ENCODE data around the gene FHAD1. TPM values are rescaled to one million over a fixed set of nuclear protein-coding genes. Genes with fewer than 3 reads are reported as not detected.

The FHAD1 gene
- polyA plus RNA-seq, 2 donors, result 0.04 to 0.16 TPM

- no peak overlapping the region for H3K27ac ChIP-seq (ENCODE audit: low read depth in 2 of 2, low read length in 1 of 2)
- H3K4me1 ChIP-seq (ENCODE audit: control insufficient read depth in 2 of 2, insufficient read depth in 2 of 2, low read length in 1 of 2), result no peaks in the 10 kb centered on the region
- H3K27me3 ChIP-seq (ENCODE audit: control insufficient read depth in 1 of 2, insufficient read depth in 2 of 2, low read length in 2 of 2), result no peaks in the 10 kb centered on the region
- H3K4me3 ChIP-seq (ENCODE audit: low read depth in 1 of 2, low read length in 2 of 2), result no peak overlapping the region
- no peaks in the 10 kb centered on the region for H3K9me3 ChIP-seq (ENCODE audit: control insufficient read depth in 2 of 2, insufficient read depth in 1 of 2, low read depth in 1 of 2, low read length in 1 of 2)
- WGBS, 2 donors, result 69 to 82% methylated on average over 14 of the region's 14 CpGs
- H3K36me3 ChIP-seq (ENCODE audit: control insufficient read depth in 2 of 2, insufficient read depth in 2 of 2, low read length in 1 of 2), result no peaks in the 10 kb centered on the region
Measured at GRCh38 chr1:15322648-15323350, 75.8 kb downstream of the FHAD1 start.

- H3K27me3 ChIP-seq (ENCODE audit: control insufficient read depth in 1 of 2, insufficient read depth in 2 of 2, low read length in 2 of 2), result no peaks in the 10 kb centered on the region
- H3K4me1 ChIP-seq (ENCODE audit: control insufficient read depth in 2 of 2, insufficient read depth in 2 of 2, low read length in 1 of 2), result no peaks in the 10 kb centered on the region
- H3K36me3 ChIP-seq (ENCODE audit: control insufficient read depth in 2 of 2, insufficient read depth in 2 of 2, low read length in 1 of 2), result no peaks in the 10 kb centered on the region
- no peak overlapping the region for H3K27ac ChIP-seq (ENCODE audit: low read depth in 2 of 2, low read length in 1 of 2)
- WGBS, 2 donors, result 41 to 45% methylated on average over 15 of the region's 15 CpGs
- no peak overlapping the region for H3K4me3 ChIP-seq (ENCODE audit: low read depth in 1 of 2, low read length in 2 of 2)
- no peaks in the 10 kb centered on the region for H3K9me3 ChIP-seq (ENCODE audit: control insufficient read depth in 2 of 2, insufficient read depth in 1 of 2, low read depth in 1 of 2, low read length in 1 of 2)
Measured at GRCh38 chr1:15323351-15323988, 76.4 kb downstream of the FHAD1 start.

GRCh38 chr1:15323989-15324868 lies 77.2 kb downstream of the FHAD1 start:
- Histone ChIP-seq H3K4me1 (ENCODE audit: control insufficient read depth in 2 of 2, insufficient read depth in 2 of 2, low read length in 1 of 2) (peaks cover 2% of the 10 kb centered on the region in 2 donors), H3K27ac (ENCODE audit: low read depth in 2 of 2, low read length in 1 of 2) (no peak overlapping the region), H3K9me3 (ENCODE audit: control insufficient read depth in 2 of 2, insufficient read depth in 1 of 2, low read depth in 1 of 2, low read length in 1 of 2) (no peaks in the 10 kb centered on the region), H3K4me3 (ENCODE audit: low read depth in 1 of 2, low read length in 2 of 2) (no peak overlapping the region), H3K36me3 (ENCODE audit: control insufficient read depth in 2 of 2, insufficient read depth in 2 of 2, low read length in 1 of 2) (no peaks in the 10 kb centered on the region), H3K27me3 (ENCODE audit: control insufficient read depth in 1 of 2, insufficient read depth in 2 of 2, low read length in 2 of 2) (no peaks in the 10 kb centered on the region)
- 70 to 71% methylated on average over 24 of the region's 24 CpGs for WGBS, 2 donors

- Histone ChIP-seq H3K36me3 (ENCODE audit: control insufficient read depth in 2 of 2, insufficient read depth in 2 of 2, low read length in 1 of 2) (no peaks in the 10 kb centered on the region), H3K27ac (ENCODE audit: low read depth in 2 of 2, low read length in 1 of 2) (no peak overlapping the region), H3K9me3 (ENCODE audit: control insufficient read depth in 2 of 2, insufficient read depth in 1 of 2, low read depth in 1 of 2, low read length in 1 of 2) (no peaks in the 10 kb centered on the region), H3K4me1 (ENCODE audit: control insufficient read depth in 2 of 2, insufficient read depth in 2 of 2, low read length in 1 of 2) (peaks cover 2 to 4% of the 10 kb centered on the region in 2 donors), H3K27me3 (ENCODE audit: control insufficient read depth in 1 of 2, insufficient read depth in 2 of 2, low read length in 2 of 2) (no peaks in the 10 kb centered on the region), H3K4me3 (ENCODE audit: low read depth in 1 of 2, low read length in 2 of 2) (no peak overlapping the region)
- WGBS, 2 donors, result 81 to 87% methylated on average over 9 of the region's 9 CpGs
Measured at GRCh38 chr1:15324869-15325335, 77.9 kb downstream of the FHAD1 start.

- WGBS, 2 donors, result 89 to 91% methylated on average over 4 of the region's 4 CpGs
- no peak overlapping the region for H3K27ac ChIP-seq (ENCODE audit: low read depth in 2 of 2, low read length in 1 of 2)
Measured at GRCh38 chr1:15325375-15326085, 78.5 kb downstream of the FHAD1 start.

GRCh38 chr1:15326691-15327588 lies 79.9 kb downstream of the FHAD1 start:
- 66 to 69% methylated on average over 30 of the region's 30 CpGs for WGBS, 2 donors

More at GRCh38 chr1:15325375-15326085, 78.5 kb downstream of the FHAD1 start:
- Histone ChIP-seq H3K9me3 (ENCODE audit: control insufficient read depth in 2 of 2, insufficient read depth in 1 of 2, low read depth in 1 of 2, low read length in 1 of 2) (no peaks in the 10 kb centered on the region), H3K36me3 (ENCODE audit: control insufficient read depth in 2 of 2, insufficient read depth in 2 of 2, low read length in 1 of 2) (no peaks in the 10 kb centered on the region), H3K4me1 (ENCODE audit: control insufficient read depth in 2 of 2, insufficient read depth in 2 of 2, low read length in 1 of 2) (peaks cover 2 to 4% of the 10 kb centered on the region in 2 donors), H3K4me3 (ENCODE audit: low read depth in 1 of 2, low read length in 2 of 2) (no peak overlapping the region), H3K27me3 (ENCODE audit: control insufficient read depth in 1 of 2, insufficient read depth in 2 of 2, low read length in 2 of 2) (no peaks in the 10 kb centered on the region)

DNA sequence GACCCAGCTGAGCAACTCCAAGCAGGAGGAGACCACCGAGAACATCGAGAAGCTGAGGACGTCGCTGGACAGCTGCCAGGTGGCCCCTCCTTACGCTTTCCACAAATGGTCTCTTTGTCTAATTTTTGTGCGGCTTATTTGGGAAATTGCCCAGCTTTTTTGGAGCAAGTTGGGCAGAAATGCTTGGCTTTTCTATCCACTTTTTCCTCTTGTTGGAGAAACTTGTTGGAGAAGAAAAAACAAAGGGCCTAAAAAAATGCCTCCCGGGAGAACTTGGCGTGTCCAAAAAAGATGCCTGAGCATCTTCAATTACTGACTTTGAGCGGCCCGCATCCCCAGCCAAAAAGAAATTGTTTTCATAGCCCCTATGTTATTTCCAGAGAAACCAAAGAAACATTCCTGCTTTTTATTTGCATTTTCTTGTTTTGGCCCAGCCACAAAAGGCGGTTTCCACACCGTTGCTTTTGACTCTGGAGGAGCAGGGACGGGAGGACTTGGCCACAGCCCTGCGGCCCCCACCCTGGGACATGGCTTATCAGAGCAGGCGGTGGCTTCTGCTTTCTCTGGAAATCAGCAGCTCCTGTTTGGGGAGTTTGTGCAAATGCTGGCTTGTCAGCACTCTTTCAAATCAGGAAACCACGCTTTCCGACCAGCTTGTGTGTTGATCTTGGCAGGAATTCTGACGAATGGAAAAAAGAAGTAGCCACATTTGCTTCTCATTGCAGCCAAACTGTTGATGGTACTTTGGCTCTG lies 81.5 kb downstream of the FHAD1 start:
- WGBS, 2 donors, result 10 to 17% methylated on average over 18 of the region's 18 CpGs
- peaks cover 2 to 4% of the 10 kb centered on the region in 2 donors for H3K4me1 ChIP-seq (ENCODE audit: control insufficient read depth in 2 of 2, insufficient read depth in 2 of 2, low read length in 1 of 2)
- no peak overlapping the region for H3K27ac ChIP-seq (ENCODE audit: low read depth in 2 of 2, low read length in 1 of 2)

More at GRCh38 chr1:15326691-15327588, 79.9 kb downstream of the FHAD1 start:
- Histone ChIP-seq H3K27me3 (ENCODE audit: control insufficient read depth in 1 of 2, insufficient read depth in 2 of 2, low read length in 2 of 2) (no peaks in the 10 kb centered on the region), H3K27ac (ENCODE audit: low read depth in 2 of 2, low read length in 1 of 2) (no peak overlapping the region), H3K4me3 (ENCODE audit: low read depth in 1 of 2, low read length in 2 of 2) (no peak overlapping the region), H3K4me1 (ENCODE audit: control insufficient read depth in 2 of 2, insufficient read depth in 2 of 2, low read length in 1 of 2) (peaks cover 2 to 4% of the 10 kb centered on the region in 2 donors), H3K36me3 (ENCODE audit: control insufficient read depth in 2 of 2, insufficient read depth in 2 of 2, low read length in 1 of 2) (no peaks in the 10 kb centered on the region), H3K9me3 (ENCODE audit: control insufficient read depth in 2 of 2, insufficient read depth in 1 of 2, low read depth in 1 of 2, low read length in 1 of 2) (no peaks in the 10 kb centered on the region)

DNA sequence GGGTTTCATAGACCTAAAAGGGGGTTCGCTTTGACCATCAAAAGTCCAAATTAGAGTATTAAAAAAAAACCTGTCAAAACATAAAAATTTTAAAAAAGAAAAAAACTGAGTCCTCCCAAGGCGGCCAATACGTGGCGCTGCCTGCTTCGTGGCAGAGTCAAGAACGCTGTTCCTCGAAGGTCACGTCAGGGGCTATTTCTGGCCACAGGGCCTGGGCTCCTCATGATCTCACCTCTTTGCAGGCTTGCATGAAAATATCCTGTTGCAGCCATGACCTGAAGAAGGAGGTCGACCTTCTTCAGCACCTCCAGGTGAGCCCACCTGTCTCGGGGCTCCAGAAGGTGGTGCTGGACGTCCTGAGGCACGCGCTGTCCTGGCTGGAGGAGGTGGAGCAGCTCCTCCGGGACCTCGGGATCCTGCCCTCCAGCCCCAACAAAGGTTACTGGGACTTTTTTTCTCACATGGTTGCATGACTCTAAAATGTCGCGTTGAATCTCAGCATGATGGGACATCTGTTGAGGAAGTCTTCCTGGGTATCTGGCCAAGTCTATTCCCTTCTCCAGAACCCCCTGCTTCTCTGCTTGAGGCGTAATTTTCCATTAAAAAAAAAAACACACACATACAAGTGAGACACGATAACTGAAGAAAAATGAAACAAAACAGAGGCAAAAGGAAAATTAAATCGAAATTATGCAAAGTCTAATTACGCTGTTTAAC lies 82.2 kb downstream of the FHAD1 start:
- no peaks in the 10 kb centered on the region for H3K27me3 ChIP-seq (ENCODE audit: control insufficient read depth in 1 of 2, insufficient read depth in 2 of 2, low read length in 2 of 2)
- no peaks in the 10 kb centered on the region for H3K36me3 ChIP-seq (ENCODE audit: control insufficient read depth in 2 of 2, insufficient read depth in 2 of 2, low read length in 1 of 2)
- no peak overlapping the region for H3K4me3 ChIP-seq (ENCODE audit: low read depth in 1 of 2, low read length in 2 of 2)
- H3K4me1 ChIP-seq (ENCODE audit: control insufficient read depth in 2 of 2, insufficient read depth in 2 of 2, low read length in 1 of 2), result peaks cover 2 to 4% of the 10 kb centered on the region in 2 donors
- H3K9me3 ChIP-seq (ENCODE audit: control insufficient read depth in 2 of 2, insufficient read depth in 1 of 2, low read depth in 1 of 2, low read length in 1 of 2), result no peaks in the 10 kb centered on the region
- H3K27ac ChIP-seq (ENCODE audit: low read depth in 2 of 2, low read length in 1 of 2), result no peak overlapping the region
- WGBS, 2 donors, result 35 to 38% methylated on average over 21 of the region's 21 CpGs

More for the DNA sequence above, 81.5 kb downstream of the FHAD1 start:
- Histone ChIP-seq H3K4me3 (ENCODE audit: low read depth in 1 of 2, low read length in 2 of 2) (no peak overlapping the region), H3K9me3 (ENCODE audit: control insufficient read depth in 2 of 2, insufficient read depth in 1 of 2, low read depth in 1 of 2, low read length in 1 of 2) (no peaks in the 10 kb centered on the region), H3K27me3 (ENCODE audit: control insufficient read depth in 1 of 2, insufficient read depth in 2 of 2, low read length in 2 of 2) (no peaks in the 10 kb centered on the region), H3K36me3 (ENCODE audit: control insufficient read depth in 2 of 2, insufficient read depth in 2 of 2, low read length in 1 of 2) (no peaks in the 10 kb centered on the region)

All from esophagus (tissue), 2 donors.